Stimulated activated CD8-positive, alpha-beta memory T cell treated with anti-CD3 and anti-CD28 coated beads, Interleukin-15, amount 100 ng/mL, for 24 hours (primary cell): Measurements from ENCODE around the gene FXYD5.

ENCODE experiments used
- DNase-seq: peaks from one replicate; pipeline ENCODE4 v3.0.0-alpha.2; 2020; ENCODE audit warnings: low read depth

FXYD5 gene

GRCh38 chr19:35157431-35157830 lies 2.9 kb downstream of the FXYD5 start:
- no peak for DNase-seq

- DNase-seq = no peak
These were observed 5.1 kb downstream of the FXYD5 start for GRCh38 chr19:35159606-35160005.

GRCh38 chr19:35160629-35161433 lies 6.3 kb downstream of the FXYD5 start:
- DNase-seq = no peak

- DNase-seq = no peak
These were observed 6.9 kb downstream of the FXYD5 start for GRCh38 chr19:35161434-35161743.

- no peak for DNase-seq
These were observed 8.2 kb downstream of the FXYD5 start for GRCh38 chr19:35162471-35163326.

GRCh38 chr19:35164418-35164817 lies 9.9 kb downstream of the FXYD5 start:
- no peak for DNase-seq

GRCh38 chr19:35165200-35166058 lies 10.9 kb downstream of the FXYD5 start:
- DNase-seq = no peak

GRCh38 chr19:35166100-35167063 lies 11.8 kb downstream of the FXYD5 start:
- DNase-seq = no peak

GRCh38 chr19:35167251-35168119 lies 12.9 kb downstream of the FXYD5 start:
- no peak for DNase-seq

- no peak for DNase-seq
These were observed 13.7 kb downstream of the FXYD5 start for GRCh38 chr19:35168196-35168595.

- no peak for DNase-seq
These were observed 14.9 kb downstream of the FXYD5 start for GRCh38 chr19:35169221-35169995.

- no peak for DNase-seq
These were observed 16.0 kb downstream of the FXYD5 start for GRCh38 chr19:35170359-35171061.

- DNase-seq = no peak
These were observed 17.2 kb downstream of the FXYD5 start for GRCh38 chr19:35171730-35172129.

GRCh38 chr19:35174226-35174625 lies 19.7 kb downstream of the FXYD5 start:
- no peak for DNase-seq

GRCh38 chr19:35176181-35176570 lies 21.6 kb downstream of the FXYD5 start:
- no peak for DNase-seq

- DNase-seq = no peak
These were observed 23.1 kb downstream of the FXYD5 start for GRCh38 chr19:35177377-35178274.

GRCh38 chr19:35178701-35179100 lies 24.2 kb downstream of the FXYD5 start:
- no peak for DNase-seq

GRCh38 chr19:35179830-35180229 lies 25.3 kb downstream of the FXYD5 start:
- DNase-seq = no peak
